Osteocyte (in vitro differentiated cells): ENCODE measurements around the gene MDM2. TPM values are rescaled to one million over a fixed set of nuclear protein-coding genes. Genes with fewer than 3 reads are reported as not detected.
"Not testable (repeated sequence)": the region's sequence is repeated elsewhere in the genome, so short reads cannot be mapped to it uniquely, and the experiment has no call there.

Experiments
- DNase-seq: peaks from one replicate; pipeline ENCODE4 v3.0.0; 2021; ENCODE audit warnings: mixed read lengths; ENCODE audit not compliant: unreplicated experiment; ENCODE audit errors: extremely low spot score
- H3K27ac Mint-ChIP-seq: one replicate; pipeline ENCODE4 v1.8.0; 2021; ENCODE audit warnings: mild to moderate bottlenecking, mixed read lengths; ENCODE audit not compliant: unreplicated experiment
- H3K27me3 Mint-ChIP-seq: one replicate; pipeline ENCODE4 v1.8.0; 2021; ENCODE audit warnings: mixed read lengths; ENCODE audit not compliant: unreplicated experiment
- H3K36me3 Mint-ChIP-seq: one replicate; pipeline ENCODE4 v1.8.0; 2021; ENCODE audit warnings: mixed read lengths; ENCODE audit not compliant: unreplicated experiment
- H3K4me1 Mint-ChIP-seq: one replicate; pipeline ENCODE4 v1.8.0; 2021; ENCODE audit warnings: mixed read lengths; ENCODE audit not compliant: unreplicated experiment
- H3K4me3 Mint-ChIP-seq: one replicate; pipeline ENCODE4 v1.8.0; 2021; ENCODE audit warnings: mild to moderate bottlenecking, moderate library complexity, mixed read lengths; ENCODE audit not compliant: unreplicated experiment
- H3K9me3 Mint-ChIP-seq: one replicate; pipeline ENCODE4 v1.8.0; 2021; ENCODE audit warnings: mixed read lengths; ENCODE audit not compliant: unreplicated experiment
- CTCF ChIP-seq: fragments of 200-600 bp; sonication (generic); IDR thresholded peaks from 2 replicates; pipeline ENCODE4 v1.5.0; 2021; ENCODE audit warnings: antibody characterized with exemption, mild to moderate bottlenecking, moderate library complexity
- total RNA-seq: library from RNA; stranded (reverse); gene quantifications from 2 replicates; pipeline ENCODE4 v1.2.1, GENCODE V29; 2021

Gene MDM2
- total RNA-seq, 1 donor from 2014 or later = 131 TPM

DNA sequence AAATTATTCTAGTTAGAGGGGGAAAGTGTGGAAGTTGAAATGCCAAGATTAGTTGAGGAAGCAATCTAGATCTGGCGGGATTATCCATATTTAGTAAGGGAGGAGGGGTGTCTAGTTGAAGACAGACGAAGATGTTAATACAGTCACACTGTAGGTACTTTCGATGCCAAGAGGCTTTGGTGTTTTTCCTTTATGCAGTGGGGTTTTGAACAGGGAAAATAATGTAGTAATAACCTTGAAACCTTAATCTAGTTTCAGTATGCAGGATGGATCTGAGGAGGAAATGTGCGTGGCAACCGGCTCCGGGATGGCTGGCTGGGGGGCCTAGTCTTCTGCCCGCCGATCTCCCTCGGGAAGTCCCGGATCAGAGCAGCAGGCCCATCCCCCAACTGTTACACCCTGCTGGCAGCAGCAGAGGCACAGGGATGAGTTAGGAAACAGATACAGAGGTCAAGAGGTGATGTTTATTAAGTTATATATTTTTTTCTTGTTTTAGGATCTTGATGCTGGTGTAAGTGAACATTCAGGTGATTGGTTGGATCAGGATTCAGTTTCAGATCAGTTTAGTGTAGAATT is 27.4 kb downstream of the MDM2 start:
- no peak overlapping the region for H3K4me3 Mint-ChIP-seq
- peak overlapping the region; percentile 0 for H3K27ac Mint-ChIP-seq

DNA sequence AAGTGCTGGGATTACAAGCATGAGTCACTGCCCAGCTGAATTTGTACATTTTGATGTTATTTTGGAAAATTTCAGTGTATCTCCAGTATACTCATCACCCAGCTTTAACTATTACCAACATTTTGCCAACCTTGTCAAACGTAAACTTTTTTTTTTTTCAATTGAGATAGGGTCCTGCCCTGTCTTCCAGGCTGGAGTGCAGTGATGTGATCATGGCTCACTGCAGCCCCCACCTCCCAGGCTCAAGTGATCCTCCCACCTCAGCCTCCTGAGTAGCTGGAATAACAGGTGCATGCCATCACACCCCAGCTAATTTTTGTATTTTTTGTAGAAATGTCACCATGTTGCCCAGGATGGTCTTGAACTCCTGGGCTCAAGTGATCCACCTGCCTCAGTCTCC is 29.2 kb downstream of the MDM2 start:
- Mint-ChIP-seq H3K27me3 (no peaks in the 10 kb centered on the region), H3K4me3 (no peak overlapping the region), H3K4me1 (no peaks in the 10 kb centered on the region), H3K27ac (no peak overlapping the region), H3K36me3 (peaks cover 53% of the 10 kb centered on the region), H3K9me3 (no peaks in the 10 kb centered on the region)
- no peak for TF ChIP-seq CTCF
- DNase-seq = no peak

More for the DNA sequence above, 27.4 kb downstream of the MDM2 start:
- no peak for TF ChIP-seq CTCF
- Mint-ChIP-seq H3K4me1 (no peaks in the 10 kb centered on the region), H3K36me3 (peaks cover 49% of the 10 kb centered on the region), H3K27me3 (no peaks in the 10 kb centered on the region), H3K9me3 (no peaks in the 10 kb centered on the region)
- no peak for DNase-seq

DNA sequence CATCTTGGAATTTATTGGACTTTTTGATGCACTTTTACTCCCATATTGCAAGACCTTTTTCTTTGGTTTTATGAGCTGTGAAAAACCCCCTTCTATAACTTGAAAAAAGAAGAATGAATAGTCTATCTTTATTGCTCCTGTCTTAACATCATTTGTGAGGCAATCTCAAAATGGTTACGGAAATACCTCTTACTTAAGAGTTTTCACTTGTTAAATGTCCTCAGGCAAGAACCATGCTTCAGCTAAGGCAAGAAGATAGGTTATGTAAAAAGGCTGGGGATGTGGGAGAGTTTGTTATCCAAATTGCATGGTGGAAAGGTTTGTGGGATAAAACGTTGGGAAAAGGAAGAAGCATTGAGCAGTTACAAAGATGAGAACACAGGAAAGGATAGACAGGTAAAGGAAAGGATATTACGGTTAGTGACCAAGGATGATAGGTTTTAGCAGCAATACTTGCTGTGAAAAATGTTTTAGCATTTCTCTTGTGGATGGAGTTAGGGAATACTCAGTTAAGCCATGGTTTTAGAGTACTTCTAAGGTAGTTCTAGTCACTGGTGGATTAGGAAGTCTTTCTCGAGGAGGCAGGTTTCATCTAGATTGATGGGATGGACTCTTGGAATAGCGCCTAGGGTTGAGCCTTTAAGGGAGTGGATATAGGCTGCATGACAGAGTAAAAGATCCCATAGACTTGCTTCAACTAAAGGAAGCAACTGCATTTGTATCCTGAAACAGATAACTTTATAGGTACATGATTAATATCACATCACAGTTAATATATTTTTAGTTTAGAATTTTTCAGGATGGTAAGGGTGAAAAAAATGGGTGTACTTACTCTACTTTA is 30.3 kb downstream of the MDM2 start:
- no peak overlapping the region for H3K27ac Mint-ChIP-seq
- no peak for TF ChIP-seq CTCF

GRCh38 chr12:68839183-68840147 is 31.5 kb downstream of the MDM2 start:
- H3K36me3 Mint-ChIP-seq = peaks cover 58% of the 10 kb centered on the region
- no peak for TF ChIP-seq CTCF
- no peak for DNase-seq
- no peaks in the 10 kb centered on the region for H3K27me3 Mint-ChIP-seq
- no peak overlapping the region for H3K27ac Mint-ChIP-seq
- H3K4me3 Mint-ChIP-seq = no peak overlapping the region
- H3K9me3 Mint-ChIP-seq = no peaks in the 10 kb centered on the region
- no peaks in the 10 kb centered on the region for H3K4me1 Mint-ChIP-seq

More for the DNA sequence above, 30.3 kb downstream of the MDM2 start:
- Mint-ChIP-seq H3K9me3 (no peaks in the 10 kb centered on the region), H3K4me1 (no peaks in the 10 kb centered on the region), H3K36me3 (peaks cover 58% of the 10 kb centered on the region), H3K4me3 (no peak overlapping the region), H3K27me3 (no peaks in the 10 kb centered on the region)
- DNase-seq = no peak

GRCh38 chr12:68841175-68841574 is 33.2 kb downstream of the MDM2 start:
- H3K36me3 Mint-ChIP-seq = peaks cover 53% of the 10 kb centered on the region
- DNase-seq, H3K4me3 Mint-ChIP-seq, H3K27me3 Mint-ChIP-seq, H3K27ac Mint-ChIP-seq, H3K9me3 Mint-ChIP-seq, H3K4me1 Mint-ChIP-seq: not testable (repeated sequence)
